ENCODE measurements around the gene PPM1E.
"Not testable (repeated sequence)": the region's sequence is repeated elsewhere in the genome, so short reads cannot be mapped to it uniquely, and the experiment has no call there.

PPM1E gene

DNA sequence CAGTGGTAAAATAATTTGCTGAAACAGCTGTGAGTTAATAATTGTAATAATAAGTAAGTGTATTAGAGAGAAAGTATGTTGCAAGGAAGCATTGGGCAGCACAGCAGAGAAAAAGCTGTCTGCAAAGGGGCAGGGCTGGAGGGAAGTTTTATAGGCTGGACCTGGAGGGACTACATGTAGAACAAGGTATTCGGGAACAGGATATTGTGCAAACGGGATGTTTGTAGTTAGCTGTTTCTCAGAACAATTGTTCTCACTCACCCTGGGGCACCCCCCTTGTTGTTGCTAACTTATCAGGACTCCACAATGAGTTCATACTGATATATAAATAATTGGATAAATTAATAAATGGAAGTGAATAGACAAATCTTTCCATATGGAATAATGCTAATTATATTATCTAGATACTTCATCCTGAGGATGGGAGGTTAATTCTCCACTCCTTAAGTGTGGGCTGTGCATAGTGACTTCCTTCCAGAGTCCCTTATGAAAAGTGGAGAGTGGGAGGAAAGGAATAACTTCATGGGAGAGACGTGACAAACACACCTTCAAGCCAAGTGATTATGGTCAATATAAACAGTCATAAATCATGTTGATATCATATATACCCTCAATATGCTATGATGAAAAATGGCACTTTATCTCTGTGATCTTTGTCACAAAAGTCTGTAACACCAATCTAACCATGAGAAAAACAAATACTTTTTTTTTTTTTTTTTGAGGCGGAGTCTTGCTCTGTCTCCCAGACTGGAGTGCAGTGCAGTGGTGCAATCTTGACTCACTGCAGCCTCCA, 85.4 kb downstream of the PPM1E start:
- DNase-seq (ENCODE audit: low read depth) = no peak

DNA sequence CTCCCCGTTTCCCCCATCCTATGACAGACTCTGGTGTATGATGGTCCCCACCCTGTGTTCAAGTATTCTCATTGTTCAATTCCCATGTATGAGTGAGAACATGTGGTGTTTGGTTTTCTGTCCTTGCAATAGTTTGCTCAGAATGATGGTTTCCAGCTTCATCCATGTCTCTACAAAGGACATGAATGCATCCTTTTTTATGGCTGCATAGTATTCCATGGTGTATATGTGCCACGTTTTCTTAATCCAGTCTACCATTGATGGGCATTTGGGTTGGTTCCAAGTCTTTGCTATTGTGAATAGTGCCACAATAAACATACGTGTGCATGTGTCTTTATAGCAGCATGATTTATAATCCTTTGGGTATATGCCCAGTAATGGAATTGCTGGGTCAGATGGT, 90.8 kb downstream of the PPM1E start:
- not testable (repeated sequence) for DNase-seq (ENCODE audit: low read depth)

DNA sequence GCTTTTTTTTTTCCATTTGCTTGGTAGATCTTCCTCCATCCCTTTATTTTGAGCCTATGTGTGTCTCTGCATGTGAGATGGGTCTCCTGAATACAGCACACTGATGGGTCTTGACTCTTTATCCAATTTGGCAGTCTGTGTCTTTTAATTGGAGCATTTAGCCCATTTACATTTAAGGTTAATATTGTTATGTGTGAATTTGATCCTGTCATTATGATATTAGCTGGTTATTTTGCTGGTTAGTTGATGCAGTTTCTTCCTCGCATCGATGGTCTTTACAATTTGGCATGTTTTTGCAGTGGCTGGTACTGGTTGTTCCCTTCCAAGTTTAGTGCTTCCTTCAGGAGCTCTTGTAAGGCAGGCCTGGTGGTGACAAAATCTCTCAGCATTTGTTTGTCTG, 94.5 kb downstream of the PPM1E start:
- not testable (repeated sequence) for DNase-seq (ENCODE audit: low read depth)

DNA sequence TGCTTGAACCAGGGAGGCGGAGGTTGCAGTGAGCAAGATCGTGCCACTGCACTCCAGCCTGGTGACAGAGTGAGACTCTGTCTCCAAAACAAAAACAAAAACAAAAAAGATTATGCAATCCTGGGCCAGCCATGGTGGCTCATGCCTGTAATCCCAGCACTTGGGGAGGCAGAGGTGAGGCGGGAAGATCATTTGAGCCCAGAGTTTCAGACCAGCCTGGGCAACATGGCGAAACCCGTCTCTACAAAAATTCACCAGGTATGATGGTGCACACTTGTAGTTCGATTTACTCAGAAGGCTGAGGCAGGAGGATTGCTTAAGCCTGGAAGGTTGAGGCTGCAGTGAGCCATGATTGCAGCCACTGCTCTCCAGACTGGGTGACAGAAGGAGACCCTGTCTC, 109.6 kb downstream of the PPM1E start:
- DNase-seq (ENCODE audit: low read depth) = no peak

DNA sequence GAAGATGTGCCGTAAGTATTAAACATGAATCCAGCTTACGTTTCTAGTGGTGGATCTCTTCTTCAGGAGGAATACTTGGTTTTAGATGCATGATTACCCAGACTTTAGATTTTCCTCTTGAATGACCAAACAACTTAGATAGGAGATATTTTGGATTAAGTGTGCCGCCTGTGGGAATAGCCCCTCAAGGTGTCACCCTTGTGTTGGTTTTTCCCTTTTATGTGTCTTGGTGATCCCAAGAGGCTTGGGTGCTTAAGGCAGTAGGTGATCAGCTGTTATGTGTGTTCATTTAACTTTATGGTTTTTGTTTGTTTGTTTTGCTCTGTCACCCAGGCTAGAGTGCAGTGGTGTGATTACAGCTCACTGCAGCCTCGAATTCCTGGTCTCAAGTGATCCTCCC, 115.1 kb downstream of the PPM1E start:
- DNase-seq (ENCODE audit: low read depth) = no peak

DNA sequence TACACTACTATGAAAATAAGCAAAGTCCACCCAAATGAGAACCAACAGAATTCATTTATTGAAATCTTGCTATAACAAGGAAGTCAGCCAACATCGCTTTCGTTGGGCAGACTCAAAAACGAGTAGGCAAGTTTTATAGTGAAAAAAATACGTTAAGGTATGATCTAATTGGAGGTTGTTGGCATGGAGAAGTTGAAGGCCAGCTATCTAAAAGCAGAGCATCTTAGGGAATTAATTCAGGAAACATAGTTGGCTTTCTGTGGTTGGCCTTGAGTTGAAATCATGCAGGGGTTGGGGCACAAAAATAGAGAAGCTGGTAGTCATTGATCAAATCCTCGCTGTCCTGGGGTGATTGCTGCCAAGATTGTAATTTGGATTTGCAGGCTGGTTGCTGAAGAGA, 118.3 kb downstream of the PPM1E start:
- DNase-seq (ENCODE audit: low read depth) = no peak

DNA sequence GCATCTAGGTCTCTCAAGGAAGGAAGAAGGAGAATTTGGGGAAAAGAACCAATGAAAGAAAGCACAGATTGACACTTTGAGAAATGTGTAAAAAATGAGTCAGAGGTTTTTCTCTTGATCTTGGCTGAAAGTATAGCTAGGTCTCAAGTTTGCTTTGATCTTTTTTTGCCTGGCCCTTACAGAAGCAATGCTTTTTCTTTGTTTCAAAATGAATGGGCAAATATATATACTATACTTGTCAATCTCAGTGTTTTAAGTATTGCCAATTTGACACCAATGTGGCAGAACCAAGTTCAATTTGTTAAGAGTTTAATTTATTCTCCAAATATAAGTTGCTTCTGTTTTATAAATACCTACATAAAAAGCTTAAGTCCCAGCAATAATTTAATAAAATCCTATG, 119.6 kb downstream of the PPM1E start:
- no peak for DNase-seq (ENCODE audit: low read depth)

DNA sequence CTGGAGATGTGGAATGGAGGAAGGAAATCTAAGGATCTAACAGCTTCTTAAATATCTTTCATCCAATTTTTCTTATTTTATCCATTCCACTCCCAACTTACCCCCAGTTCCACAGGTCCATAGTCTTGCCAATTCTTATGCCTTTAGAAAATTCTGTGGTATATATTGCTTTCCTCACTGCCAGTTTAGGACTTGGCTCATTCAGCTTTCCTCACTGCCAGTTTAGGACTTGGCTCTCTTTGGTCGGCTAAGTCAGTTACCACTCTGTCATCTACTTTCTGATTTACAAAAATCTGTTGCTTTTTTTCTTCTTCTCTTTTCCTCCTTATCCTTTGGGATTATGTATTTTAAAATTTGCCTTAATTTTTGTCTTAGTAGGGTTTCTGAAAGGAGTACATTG, 128.5 kb downstream of the PPM1E start:
- DNase-seq (ENCODE audit: low read depth) = no peak

DNA sequence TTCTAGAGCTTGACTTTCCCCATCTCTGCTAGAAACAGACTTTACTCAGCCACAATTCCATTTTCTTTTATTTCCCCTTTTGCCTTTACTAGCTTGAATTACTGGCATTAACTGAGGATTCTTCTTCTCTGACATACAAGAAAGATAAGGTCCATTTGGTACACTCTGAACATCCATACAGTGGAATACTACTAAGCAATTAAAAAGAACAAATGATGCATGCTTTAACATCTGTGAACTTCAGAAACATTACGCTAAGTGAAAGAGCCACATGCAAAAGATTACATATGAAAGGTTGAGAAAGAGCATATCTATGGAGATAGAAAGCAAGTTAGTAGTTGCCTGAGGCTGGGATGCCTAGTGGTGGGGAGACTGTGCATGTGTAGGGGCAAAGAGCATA, 130.9 kb downstream of the PPM1E start:
- DNase-seq (ENCODE audit: low read depth) = no peak

DNA sequence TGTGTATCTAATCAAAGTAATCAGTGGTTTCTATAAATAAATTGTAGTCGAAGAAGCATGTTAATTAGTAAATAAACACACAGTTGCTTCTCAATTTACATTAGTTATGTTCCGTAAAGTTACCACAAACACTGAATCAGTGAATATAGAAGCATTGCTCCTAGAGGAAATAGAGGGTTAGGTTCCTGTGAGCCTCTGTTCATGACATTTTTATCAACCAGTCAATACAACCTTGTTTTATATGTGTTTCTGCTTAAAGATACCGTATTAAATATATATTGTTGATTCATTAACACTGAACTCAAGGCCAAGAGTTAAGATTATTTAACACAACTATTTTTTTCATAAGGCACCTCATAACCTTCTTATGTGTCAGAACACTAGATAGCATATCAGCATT, 134.3 kb downstream of the PPM1E start:
- DNase-seq (ENCODE audit: low read depth) = no peak

DNA sequence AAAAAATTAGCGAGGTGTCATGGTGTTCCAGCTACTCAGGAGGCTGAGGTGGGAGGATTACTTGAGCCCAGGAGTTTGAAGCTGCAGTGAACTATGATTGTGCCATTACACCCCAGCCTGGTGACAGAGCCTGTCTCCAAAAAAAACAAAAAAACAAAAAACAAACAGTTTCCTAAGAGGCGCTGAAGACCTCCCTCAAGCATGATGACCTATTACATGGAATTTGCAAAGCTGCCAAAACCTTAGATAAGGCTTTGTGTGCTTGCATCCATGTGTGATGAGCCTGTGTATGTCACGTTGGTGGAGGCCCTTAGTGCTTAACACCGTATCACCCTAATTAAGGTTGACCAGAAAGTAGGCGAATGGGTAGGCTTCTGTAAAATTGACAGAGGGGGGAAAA, 143.5 kb downstream of the PPM1E start:
- no peak for DNase-seq (ENCODE audit: low read depth)

DNA sequence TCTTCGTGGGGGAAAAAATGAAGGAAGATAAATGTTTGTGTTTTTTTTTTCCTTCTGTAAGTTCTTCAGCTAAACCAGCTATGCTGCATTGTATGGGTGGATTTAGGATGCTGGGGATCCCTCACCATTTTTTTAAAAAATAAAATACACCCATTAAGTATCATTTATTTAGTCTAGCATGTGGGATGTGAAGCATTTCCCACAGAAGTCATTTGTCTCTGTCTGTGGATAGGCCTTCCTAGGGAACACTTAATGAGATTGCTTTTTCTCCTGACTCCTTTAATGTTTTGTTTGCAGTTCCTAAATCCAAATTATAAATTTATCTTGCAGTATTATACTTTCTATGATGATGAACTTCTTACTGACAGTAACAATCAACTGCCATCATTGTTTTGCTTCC, 146.7 kb downstream of the PPM1E start:
- DNase-seq (ENCODE audit: low read depth) = no peak

DNA sequence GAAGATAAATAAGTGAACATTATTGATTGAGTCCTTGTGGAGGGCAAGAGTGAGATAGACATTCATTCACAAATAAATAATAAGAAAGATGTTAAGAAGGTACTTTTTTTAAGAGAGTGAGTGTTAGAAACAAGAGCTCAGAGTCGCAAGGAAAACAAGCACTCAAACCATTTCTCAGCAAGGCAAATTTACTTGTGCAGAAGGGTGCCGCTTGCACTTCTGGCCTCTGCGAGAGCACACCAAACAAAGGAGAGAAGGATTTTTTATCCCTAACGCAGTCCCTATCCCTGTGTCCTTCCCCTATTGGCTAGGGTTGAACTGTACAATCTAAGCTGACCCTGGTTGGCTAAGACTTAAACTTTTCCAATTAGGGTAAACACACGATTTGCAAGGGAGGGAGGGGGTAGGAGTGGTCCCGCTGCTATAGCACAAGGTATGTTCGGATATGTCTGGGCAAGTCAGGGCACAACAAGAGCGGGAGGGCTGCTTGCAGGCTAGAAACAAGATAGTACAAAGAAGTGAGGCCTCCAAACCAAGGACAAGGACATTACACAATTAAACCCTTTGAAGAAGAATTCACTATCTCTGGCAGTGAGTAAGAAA, 156.2 kb downstream of the PPM1E start:
- DNase-seq (ENCODE audit: low read depth) = no peak

DNA sequence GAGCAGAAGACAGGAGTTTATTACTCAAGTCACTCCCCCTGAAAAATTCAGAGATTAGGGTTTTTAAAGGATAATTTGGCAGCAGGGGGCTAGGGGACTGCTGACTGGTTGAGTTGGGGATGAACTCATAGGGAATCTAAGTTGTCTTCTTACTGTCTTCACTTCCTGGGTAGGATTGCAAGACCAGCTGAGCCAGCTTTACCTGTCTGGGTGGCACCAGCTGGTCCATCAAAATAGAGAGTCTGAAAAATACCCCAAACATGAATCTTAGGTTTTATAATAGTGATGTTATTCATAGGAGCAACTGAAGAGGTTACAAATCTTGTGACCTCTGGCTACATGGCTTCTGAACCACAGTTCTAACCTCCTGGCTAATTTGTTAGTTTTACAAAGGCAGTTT, 157.9 kb downstream of the PPM1E start:
- DNase-seq (ENCODE audit: low read depth) = no peak

DNA sequence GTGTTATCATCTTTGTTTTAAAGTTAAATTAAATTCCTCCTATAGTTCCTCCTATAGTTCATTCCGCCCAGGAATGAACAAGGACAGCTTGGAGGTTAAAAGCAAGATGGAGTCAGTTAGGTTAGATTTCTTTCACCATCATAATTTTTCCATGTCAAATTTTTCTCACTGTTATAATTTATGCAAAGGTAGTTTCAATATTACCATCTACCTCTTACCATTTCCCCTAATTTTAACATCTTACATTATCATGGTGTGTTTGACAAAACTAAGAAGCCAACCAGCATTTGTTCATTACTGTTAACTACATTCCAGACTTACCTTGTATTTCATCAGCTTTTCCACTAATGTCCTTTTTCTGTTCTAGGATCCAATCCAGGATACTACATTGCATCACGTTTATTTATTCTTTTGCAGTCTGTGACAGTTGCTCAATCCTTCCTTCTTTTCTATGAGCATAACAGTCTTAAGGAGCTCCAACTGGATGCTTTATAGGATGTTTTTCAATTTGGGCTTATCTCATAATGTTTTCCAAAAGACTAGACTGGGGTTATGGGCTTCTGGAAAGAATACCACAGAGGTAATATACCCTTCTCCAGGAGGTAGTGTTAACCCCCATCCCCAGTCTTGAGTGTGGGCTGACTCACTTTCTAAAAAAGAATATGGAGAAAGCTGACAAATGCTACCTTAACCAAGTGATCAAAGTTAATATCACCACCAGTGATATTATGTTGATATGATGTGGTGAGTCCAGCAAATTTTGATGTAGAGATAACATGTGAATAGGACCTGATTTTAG, 158.5 kb downstream of the PPM1E start:
- no peak for DNase-seq (ENCODE audit: low read depth)

DNA sequence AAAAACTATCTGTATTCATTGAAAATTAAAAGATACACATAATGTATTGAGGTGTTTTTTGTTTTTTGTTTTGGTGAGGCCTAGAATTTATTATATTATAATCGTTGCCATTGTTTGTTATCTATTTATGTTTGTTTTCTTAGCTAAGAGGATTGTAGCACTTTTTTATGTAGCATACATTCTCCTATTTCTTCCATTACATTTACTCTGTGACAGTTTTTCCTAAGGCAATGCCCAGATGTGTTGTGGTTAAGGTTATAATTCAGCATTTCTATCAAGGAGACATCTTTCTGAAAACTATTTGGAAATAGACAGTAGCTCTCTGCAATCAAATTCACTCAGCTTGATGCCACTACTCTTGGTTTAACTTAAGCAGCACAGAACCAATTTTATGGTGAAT, 161.6 kb downstream of the PPM1E start:
- DNase-seq (ENCODE audit: low read depth) = no peak

DNA sequence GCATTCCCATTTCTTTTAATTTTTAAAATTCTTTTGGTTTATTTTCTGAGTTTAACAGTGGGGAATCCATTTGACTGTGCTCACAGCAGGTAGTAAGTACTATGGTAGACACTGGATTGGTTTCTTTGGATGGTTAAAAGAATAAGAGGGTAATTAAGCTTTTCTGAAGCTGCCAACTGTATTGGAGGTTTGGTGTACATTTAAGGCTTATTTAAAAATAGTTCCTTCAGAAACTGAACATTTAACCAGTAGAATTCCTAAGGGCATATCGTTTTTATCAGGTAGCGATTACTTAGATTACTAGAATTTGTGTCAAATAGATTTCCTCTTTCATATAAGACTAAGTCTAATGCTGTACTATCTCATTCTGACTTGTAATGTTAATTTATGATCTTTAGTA, 162.4 kb downstream of the PPM1E start:
- no peak for DNase-seq (ENCODE audit: low read depth)

DNA sequence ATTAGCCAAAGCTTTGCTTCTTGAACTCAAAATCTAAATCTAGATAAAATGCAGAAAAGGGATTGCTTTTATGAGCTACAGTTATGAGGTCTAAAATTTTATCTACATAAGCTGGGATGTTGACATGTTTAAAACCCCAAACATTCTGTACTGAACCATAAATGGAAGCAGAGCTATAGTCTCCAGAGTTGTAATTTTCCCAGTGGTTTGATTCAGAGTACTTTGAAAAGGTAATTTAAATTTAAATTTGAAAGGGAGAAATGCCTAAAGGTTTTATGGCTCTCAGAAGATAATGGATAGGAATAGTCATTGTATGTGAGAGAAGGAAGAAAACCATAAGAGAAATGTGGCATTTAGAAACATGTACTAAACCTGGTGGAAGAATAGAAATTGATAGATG, 163.2 kb downstream of the PPM1E start:
- DNase-seq (ENCODE audit: low read depth) = no peak

DNA sequence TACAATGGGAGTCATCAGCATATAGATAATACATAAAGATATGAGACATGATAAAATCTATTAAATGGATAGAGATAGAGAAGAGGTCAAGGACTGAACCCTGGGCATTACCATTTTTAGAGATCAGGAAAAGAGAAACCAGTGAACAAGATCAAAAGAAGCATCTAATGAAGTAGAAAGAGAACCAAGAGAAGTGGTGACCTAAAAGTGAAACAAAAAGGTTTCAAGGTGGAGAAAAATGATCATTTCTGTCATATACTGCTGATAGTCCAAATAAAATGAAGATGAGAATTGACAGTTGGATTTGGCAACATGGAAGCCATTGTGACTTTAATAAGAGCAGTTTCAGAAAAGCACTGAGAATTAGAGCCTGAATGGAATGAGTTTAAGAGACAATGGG, 165.1 kb downstream of the PPM1E start:
- DNase-seq (ENCODE audit: low read depth) = no peak

DNA sequence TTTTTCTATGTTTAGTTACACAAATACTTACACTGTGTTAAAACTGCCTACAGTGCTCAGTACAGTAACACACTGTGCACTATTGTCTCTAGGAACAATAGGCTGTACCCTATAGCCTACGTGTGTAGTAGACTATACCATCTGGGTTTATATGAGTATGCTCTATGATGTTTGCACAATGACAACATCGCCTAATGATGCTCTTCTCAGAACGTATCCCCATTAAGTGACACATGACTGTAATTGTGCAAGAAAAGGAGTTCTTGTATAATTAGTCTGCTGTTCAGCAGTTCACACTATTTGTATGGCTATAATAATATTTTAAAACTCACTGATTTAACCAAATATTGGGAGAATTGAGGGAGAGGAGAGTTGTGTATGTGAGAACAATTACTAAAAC, 177.3 kb downstream of the PPM1E start:
- DNase-seq (ENCODE audit: low read depth) = no peak

DNA sequence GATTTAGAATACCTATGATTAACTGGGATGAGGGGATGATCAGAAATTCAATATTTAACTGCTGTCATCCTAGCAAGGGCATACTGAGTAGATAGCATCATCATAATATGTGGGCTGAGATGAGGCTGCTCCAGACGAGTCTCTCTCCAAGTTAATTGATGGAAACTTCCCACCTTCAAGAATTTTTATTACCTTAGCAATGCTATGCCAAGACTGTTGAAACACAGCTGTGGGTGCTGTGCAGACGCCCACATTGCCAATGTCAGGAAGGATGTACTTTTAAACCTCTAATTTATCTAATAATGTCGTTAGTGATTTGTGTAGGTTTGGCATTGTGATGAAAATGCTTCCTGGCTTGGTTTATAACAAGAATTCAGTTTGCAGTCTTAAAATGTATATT, 180.6 kb downstream of the PPM1E start:
- DNase-seq (ENCODE audit: low read depth) = no peak

DNA sequence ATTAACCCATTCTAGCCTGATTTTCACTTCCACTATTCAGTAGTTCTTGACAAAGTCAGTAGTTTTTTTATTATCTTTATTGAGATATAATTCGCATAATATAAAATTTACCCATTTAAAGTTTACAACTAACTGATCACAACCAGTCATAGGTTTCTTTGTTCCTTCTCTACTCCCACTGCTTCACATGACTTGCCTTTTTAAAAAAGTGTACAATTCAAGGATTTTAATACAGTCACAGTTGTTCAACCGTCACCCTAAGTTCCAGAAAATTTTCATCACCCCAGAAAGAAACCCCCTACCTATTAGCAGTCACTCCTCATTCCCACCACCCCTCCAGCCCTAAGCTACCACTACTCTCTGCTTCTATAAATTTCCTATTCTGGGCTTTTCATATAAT, 188.5 kb downstream of the PPM1E start:
- no peak for DNase-seq (ENCODE audit: low read depth)

DNA sequence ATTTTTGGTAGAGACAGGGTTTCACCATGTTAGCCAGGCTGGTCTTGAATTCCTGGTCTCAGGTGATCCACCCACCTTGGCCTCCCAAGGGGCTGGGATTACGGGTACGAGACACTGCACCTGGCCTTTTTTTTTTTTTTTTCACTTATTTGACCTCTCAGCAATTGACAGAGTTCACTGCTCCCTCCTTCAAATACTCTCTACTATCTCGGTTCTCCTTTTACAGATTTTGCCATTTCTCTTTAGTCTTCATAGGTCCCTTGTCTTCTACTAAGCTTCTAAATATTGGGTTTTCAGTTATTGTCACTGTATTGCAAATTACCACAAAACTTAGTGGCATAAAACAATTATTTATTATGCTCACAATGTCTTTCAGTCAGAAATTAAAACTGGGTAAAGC, 191.8 kb downstream of the PPM1E start:
- no peak for DNase-seq (ENCODE audit: low read depth)
